ENCODE measurements around the gene NOXRED1.
"Not testable (repeated sequence)": the region's sequence is repeated elsewhere in the genome, so short reads cannot be mapped to it uniquely, and the experiment has no call there.

The NOXRED1 gene, protein sequence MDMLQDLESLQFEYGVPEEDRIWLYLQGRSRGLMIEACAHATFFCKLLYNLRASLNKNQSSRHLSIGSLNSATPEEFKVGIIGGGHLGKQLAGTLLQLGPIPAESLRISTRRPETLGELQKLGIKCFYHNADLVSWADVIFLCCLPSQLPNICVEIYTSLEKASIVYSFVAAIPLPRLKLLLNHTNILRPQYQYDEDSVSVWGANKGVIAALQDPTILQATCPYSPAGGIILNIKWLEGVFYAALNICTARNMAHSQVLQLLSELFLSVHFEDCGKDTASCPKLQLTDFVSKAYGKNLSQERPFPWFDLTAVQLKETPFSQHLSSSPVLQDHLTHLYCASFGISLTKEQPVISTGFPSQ

DNA sequence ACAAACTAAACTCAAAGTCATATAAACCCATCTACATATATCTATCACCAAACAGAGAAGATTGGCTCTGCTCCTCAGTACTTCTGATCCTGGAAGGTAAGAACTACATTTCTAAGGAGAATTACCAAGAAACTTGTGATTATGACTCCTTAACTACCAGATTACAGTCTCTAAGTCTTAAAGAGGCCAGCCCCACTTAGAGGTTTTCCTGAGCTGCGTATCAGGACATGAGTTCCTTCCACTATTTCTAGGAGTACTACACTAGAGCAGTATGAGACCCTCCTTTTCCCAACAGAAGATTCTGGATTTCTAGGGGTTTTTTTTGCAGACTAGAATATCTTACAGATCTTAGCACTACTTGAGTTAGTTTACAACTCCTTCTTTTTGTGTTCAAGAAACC is at the start of gene NOXRED1:
Gene NOXRED1, minus strand, starts transcription at position 101 of the 400 bp plus-strand sequence. CDS start 634 bp downstream, outside the sequence.
- no peak for DNase-seq

GRCh38 chr14:77470224-77470870 is 47.0 kb upstream of the NOXRED1 start:
- no peak for DNase-seq

GRCh38 chr14:77469539-77469938 is 46.2 kb upstream of the NOXRED1 start:
- DNase-seq = no peak

GRCh38 chr14:77469067-77469505 is 45.8 kb upstream of the NOXRED1 start:
- DNase-seq = no peak

DNA sequence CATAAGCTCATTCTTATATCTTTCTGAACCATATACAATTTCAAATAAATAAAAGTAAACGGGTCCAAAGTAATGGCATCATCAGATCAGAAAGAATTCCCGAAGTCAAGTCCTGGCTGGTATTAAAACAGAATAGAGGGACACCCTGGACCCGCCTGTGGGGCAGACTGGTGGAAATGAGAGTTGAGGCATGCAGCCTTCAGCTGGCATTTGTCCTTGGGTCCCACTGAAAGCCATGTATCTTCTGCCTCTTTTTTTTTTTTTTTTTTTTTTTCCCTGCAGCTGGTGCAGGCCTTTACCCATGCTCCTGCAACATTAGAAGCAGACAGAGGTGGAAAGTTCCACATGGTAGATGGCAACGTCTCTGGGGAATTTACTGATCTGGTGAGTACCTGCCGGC is 44.5 kb upstream of the NOXRED1 start:
- no peak for DNase-seq

- DNase-seq = peak; percentile 84
These were observed 35.9 kb upstream of the NOXRED1 start for GRCh38 chr14:77459072-77459723.

DNA sequence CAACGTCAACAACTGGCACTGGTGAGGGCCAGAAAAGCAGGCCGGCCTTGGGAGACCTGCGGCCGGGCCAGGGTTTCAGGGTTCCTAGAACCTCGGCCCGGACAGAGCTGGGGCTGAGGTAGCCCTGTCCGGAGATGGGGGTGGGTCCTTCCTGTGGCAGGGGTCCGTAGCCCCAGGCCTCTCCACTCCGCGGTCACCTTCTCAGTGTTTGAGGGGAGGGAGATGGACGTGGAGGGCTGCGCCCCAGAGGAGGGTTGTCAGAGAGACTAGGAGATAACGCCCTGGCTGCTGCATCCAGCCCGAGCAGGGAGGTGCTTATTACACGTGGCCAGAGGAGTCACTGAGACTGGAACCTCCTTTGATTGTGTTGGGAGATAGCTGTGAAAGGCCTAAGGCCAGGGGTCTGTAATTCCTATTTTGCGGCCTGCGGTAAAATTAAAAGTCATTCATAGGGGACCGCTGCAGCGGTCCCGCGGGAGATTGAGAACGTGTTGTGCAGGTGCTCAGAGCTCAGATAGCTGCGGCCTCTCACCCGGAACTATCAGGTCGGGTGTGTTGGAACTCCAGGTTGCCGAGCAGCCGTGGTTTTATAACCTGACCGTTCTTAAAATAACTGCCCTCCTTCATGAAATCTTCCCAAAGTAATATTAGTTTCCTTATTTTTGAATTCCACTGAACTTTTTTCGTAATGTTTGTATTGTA is 35.1 kb upstream of the NOXRED1 start:
- peak; percentile 67 for DNase-seq

GRCh38 chr14:77457522-77458248 is 34.4 kb upstream of the NOXRED1 start, which contains the start of the genes AHSA1 and VIPAS39:
Gene AHSA1, plus strand, starts transcription at chr14:77458093. Its CDS starts 97 bp downstream, at chr14:77458190.
Gene VIPAS39, minus strand, starts transcription at chr14:77457601. Its CDS starts 3,499 bp downstream, at chr14:77454102.
- DNase-seq = peak; percentile 97

DNA sequence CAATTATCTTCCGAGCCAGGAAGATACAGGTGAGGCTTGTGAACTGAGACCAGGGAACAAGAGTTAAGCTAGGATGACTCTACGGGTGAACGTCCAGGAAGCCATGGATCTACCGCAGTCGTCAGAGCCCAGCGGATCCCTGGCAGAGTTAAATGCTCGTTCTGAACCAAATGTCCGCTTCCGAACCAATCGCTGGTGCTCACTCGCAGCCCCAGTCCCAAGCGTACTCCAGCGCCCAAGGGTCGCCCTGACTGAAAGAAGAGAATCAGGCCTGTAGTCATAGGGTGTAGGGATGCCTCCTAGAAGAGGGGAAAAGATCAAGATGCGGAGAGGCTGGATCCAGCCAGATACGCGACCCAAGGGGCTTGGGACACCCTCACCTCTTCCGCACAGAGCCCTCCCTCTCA is 33.8 kb upstream of the NOXRED1 start:
- no peak for DNase-seq

DNA sequence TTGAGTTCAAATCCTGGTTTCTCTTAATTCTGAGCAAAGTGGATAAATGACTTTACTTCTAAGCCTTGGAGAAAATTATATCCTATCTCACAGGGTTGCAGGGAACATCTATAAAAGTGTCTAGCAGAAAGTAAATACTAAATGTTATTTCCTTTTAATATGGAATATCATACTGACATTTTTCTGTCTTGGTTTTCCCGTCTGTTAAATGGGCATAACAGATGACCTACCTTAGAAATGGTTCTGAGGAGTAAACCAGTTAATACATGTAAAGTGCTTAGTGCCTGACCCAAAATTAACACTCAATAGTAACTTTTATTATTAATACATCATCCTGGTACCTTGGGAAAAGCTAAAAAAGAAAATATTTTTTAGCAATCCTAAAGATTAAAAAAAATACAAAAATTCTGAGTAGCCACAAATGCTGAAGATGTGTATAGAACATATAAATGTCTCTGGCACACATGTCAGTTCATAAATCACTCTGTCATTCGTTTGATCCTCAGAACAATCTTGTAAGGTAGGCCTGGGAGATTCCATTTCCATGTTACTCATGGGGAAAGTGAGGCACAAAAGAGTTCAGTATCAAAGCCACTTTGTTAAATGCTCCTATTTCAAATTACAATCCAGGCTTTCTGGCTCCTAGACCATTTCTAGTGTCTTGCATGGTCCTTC is 32.8 kb upstream of the NOXRED1 start:
- no peak for DNase-seq

DNA sequence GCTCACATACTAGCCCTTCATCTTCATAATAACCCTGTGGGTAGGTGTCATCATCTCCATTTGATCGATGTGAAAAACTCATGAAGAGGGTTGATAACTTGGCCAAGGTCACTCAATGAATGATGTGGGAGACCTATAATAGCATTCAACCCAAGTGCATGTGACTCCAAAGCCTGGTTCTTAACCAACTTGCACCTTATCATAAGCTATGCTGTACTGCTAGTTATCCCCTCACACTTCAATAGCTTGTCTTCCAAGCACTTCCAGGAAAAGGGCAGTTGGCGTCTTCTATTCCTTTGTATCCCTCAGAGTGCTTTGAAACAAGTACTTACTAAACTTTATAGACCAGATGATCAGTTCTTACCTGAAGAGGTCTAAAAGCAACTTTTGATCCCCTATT is 18.9 kb upstream of the NOXRED1 start:
- no peak for DNase-seq

GRCh38 chr14:77439861-77440260 is 16.5 kb upstream of the NOXRED1 start:
- no peak for DNase-seq

DNA sequence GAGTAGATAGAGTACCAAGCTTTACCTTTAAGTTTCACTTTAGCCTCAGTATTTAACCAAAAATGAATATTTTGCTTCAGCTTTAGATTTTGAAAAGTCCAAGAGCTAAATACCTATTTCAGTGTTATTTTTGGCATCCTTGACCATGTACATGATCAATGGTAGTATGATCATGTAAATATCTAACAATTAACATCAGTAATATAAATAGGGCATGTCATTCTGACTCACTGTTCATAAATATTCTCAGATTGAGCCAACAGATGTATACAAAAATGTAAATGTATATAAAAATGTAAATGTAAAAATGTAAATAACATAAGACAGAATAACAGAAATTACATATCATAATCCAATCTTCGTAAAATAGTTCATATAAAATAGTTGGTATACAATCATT is 15.3 kb upstream of the NOXRED1 start:
- no peak for DNase-seq

GRCh38 chr14:77436042-77436441 is 12.7 kb upstream of the NOXRED1 start:
- no peak for DNase-seq

DNA sequence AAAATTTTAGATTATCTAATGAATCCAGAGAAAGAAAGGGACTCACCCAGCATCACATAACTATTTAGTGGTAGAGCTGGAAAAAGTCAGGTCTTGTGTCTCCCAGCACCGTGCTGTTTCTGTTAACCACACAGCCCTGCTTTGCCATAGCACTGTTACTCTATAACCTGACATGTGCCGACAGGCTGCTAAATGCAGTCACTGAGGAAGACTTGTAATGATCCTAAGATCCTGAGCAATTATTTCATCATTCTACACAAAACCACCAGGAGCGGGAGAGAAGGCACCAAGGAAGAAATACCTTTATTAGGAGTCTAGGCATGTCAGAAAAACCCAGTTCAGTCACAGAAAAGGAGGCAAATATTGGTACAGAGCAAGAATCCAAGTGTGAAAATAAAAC is 3.1 kb upstream of the NOXRED1 start:
- no peak for DNase-seq

GRCh38 chr14:77424862-77425261 is 1.5 kb upstream of the NOXRED1 start:
- no peak for DNase-seq

- no peak for DNase-seq
These were observed 2.1 kb downstream of the NOXRED1 start for GRCh38 chr14:77421201-77421600.

- no peak for DNase-seq
These were observed 6.5 kb downstream of the NOXRED1 start for GRCh38 chr14:77416836-77417235.

- not testable (repeated sequence) for DNase-seq
These were observed 7.2 kb downstream of the NOXRED1 start for GRCh38 chr14:77416098-77416497.

GRCh38 chr14:77415403-77416030 is 7.8 kb downstream of the NOXRED1 start:
- DNase-seq = not testable (repeated sequence)

GRCh38 chr14:77409131-77409533 is 14.2 kb downstream of the NOXRED1 start:
- peak; percentile 70 for DNase-seq
